ENCODE measurements around the gene UTS2R.

GRCh38 chr17:82412535-82413520 lies 41.3 kb downstream of the UTS2R start:
- no peak for TF ChIP-seq POLR2A (IDR thresholded peaks at IDR 0.05)
- no peak for TF ChIP-seq CTCF (IDR thresholded peaks at IDR 0.05)
